Measurements from ENCODE around the gene ITGB1.

Gene ITGB1

GRCh38 chr10:32882076-32882475 lies 76.0 kb downstream of the ITGB1 start:
- DNase-seq: no peak

GRCh38 chr10:32878646-32879045 lies 79.4 kb downstream of the ITGB1 start:
- no peak for DNase-seq

DNA sequence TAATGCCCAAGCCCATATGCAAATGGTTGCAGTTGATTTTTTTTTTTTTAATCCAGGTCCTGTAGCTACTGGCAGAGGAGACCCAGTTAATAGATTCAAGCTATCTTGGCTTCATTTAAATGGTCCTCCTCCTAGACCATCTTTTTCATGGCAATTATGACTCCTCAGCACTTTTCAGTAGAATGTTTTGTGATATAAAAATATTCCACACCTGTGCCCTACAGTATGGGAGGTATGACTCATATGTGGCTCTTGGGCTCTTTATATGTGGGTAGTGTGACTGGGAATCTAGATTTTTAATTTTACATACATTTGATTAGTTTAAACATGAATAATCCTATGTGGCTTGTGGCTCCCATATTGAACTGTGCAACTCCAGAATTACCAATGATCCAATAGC lies 80.1 kb downstream of the ITGB1 start:
- DNase-seq: no peak

- DNase-seq: no peak
Observed at GRCh38 chr10:32865170-32865569, 92.9 kb downstream of the ITGB1 start.

DNA sequence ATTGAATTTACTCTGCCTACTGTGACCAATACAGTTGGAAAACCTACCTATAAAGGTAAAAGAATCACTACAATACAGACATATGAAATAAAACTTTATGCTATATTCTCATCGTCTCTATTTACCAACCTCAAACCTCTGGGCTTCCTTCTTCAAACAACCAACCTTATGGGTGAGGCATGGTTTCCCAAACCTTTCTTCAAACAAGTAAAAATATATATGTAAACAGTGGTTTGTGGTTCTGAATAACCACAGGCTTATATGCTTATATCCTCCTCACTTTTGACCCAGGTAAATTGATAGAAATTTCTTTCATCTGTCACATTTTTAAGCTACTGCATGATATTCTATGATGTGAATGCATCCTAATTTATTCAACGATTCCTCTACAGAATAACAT lies 103.6 kb downstream of the ITGB1 start:
- DNase-seq: no peak

GRCh38 chr10:32851301-32851700 lies 106.7 kb downstream of the ITGB1 start:
- DNase-seq: no peak
